ENCODE measurements around the gene HNRNPCL2.
"Not testable (repeated sequence)": the region's sequence is repeated elsewhere in the genome, so short reads cannot be mapped to it uniquely, and the experiment has no call there.

Gene HNRNPCL2

DNA sequence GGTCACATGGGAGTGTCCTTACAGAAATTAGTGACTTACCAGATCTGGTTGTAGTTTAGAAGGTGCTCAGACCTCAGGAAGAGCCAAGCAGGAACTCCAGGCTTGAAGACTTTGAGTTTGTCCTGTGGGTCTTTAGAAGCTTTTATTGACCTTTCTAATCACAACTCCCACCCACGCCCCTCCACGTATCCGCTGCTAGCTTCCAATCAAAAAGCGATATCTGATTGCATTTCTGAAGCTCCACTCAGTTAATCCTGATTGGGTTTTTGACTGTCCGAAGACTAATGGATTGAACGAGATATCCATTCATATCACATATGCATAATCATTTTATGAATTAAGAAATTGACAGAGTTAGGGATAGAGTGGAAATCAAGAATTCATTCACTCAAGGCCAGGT lies at the start of gene HNRNPCL2:
TSS of gene HNRNPCL2 (minus strand) at position 101 of the 400 bp plus-strand sequence. CDS start 454 bp downstream, outside the sequence.
- DNase-seq (ENCODE audit: low read depth in 3 of 3), result not testable (repeated sequence)

DNA sequence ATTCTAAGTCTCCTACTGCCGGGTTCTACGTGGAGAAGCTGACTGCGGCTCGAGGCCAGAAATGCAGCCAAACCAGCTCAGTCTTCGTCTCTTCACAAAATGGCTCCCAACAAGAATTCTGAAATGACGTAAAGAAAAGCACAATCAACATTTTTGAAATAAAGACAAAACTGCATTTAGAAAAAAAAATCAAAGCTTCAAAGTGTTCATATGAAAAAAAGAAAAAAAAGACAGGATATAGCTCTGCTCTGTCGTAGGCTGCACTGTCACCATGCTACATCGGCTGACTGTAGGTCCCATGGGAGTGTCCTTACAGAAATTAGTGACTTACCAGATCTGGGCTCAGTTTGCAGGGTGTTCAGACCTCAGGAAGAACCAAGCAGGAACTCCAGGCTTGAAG lies 48.9 kb upstream of the HNRNPCL2 start, which contains the start of gene HNRNPCL4:
TSS of gene HNRNPCL4 (minus strand) at position 101 of the 400 bp plus-strand sequence. CDS start 164 bp downstream, outside the sequence.
- not testable (repeated sequence) for DNase-seq (ENCODE audit: low read depth in 3 of 3)

DNA sequence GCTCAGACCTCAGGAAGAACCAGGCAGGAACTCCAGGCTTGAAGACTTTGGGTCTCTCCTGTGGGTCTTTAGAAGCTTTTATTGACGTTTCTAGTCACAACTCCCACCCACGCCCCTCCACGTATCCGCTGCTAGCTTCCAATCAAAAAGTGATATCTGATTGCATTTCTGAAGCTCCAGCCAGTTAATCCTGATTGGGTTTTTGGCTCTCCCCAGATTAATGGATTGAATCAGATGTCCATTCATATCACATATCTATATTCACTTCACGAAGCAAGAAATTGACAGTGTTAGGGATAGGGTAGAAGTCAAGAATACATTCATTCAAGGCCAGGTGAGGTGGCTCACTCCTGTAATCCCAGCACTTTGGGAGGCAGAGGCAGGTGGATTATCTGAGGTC lies 39.3 kb upstream of the HNRNPCL2 start, which contains the start of gene PRAMEF26:
TSS of gene PRAMEF26 (minus strand) at position 101 of the 400 bp plus-strand sequence. CDS start 2,914 bp downstream, outside the sequence.
- DNase-seq (ENCODE audit: low read depth in 3 of 3), result not testable (repeated sequence)

DNA sequence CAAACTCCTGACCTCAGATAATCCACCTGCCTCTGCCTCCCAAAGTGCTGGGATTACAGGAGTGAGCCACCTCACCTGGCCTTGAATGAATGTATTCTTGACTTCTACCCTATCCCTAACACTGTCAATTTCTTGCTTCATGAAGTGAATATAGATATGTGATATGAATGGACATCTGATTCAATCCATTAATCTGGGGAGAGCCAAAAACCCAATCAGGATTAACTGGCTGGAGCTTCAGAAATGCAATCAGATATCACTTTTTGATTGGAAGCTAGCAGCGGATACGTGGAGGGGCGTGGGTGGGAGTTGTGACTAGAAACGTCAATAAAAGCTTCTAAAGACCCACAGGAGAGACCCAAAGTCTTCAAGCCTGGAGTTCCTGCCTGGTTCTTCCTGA lies 46.2 kb downstream of the HNRNPCL2 start, which contains the start of gene PRAMEF25:
TSS of gene PRAMEF25 (plus strand) at position 301 of the 400 bp plus-strand sequence. CDS start 2,920 bp downstream, outside the sequence.
- not testable (repeated sequence) for DNase-seq (ENCODE audit: low read depth in 3 of 3)

Data from stimulated activated CD4-positive, alpha-beta T cell treated with anti-CD3 and anti-CD28 coated beads, TNF-alpha, amount 100 ng/mL, for 4 hours (primary cell).